GM19395 (cell line): Measurements from ENCODE around the gene EML3.
"Not testable (repeated sequence)": the region's sequence is repeated elsewhere in the genome, so short reads cannot be mapped to it uniquely, and the experiment has no call there.

Experiments used
- ATAC-seq: cut with Tn5 transposase; IDR thresholded peaks from one replicate; pipeline ENCODE4 v1.9.1; 2021; ENCODE audit warnings: mild to moderate bottlenecking, moderate library complexity; ENCODE audit not compliant: unreplicated experiment

Gene EML3

GRCh38 chr11:62573592-62574362 lies 38.8 kb downstream of the EML3 start, which contains the start of gene EEF1G:
EEF1G (minus strand) TSS chr11:62573891; CDS start chr11:62573842, 49 bp downstream.
- peak; percentile 83 for ATAC-seq

GRCh38 chr11:62573006-62573591 lies 39.5 kb downstream of the EML3 start:
- ATAC-seq: peak; percentile 3

GRCh38 chr11:62572431-62572830 lies 40.1 kb downstream of the EML3 start:
- no peak for ATAC-seq

DNA sequence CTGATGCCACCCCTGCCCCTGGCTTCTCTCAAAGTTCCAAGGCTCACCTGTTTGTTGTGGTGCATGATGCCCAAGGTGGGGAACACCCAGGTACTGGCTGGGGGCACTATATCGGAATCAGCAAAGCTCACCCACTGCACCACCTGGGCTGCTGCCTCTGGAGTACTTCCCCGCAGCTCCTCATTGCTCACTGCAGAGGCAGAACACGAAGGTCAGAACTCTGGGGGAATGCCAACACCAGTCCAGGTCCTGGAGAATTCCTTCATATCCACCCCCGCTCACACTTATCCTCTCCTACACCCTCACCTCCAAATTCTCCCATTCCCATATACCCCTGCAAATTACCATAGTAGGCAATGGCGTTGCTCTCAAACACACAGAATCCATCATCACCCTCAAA lies 41.1 kb downstream of the EML3 start:
- ATAC-seq: not testable (repeated sequence)

GRCh38 chr11:62570903-62571302 lies 41.7 kb downstream of the EML3 start:
- not testable (repeated sequence) for ATAC-seq

GRCh38 chr11:62569611-62570010 lies 43.0 kb downstream of the EML3 start:
- no peak for ATAC-seq

DNA sequence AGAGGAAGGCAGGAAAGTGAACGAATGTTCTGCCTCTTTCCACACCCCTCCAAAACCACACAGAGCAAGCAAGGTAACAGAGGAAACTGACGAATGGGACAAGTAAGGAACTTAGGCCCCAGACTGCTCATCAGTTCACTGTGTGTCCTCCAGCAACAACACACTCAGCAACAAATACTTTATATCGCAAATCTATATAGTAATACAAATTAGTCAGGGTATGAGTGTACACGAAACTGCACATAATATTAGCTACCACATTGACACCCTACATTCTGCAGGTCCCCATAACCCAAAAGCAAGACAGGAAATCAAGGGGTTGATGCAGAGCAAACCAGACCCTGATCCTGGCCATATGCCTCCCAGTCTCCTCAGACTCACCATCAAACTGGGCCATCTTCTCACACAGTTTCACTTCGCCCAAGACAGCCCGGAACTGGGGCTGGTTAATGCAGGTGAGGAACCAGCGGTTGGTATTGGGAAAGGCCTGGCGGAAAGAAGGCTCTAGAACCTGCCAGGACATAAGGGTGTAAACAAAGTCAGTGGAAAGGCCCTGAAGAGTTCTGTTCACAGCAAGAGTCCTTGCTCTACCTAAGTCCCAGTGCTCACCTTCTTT lies 45.4 kb downstream of the EML3 start:
- ATAC-seq: no peak

DNA sequence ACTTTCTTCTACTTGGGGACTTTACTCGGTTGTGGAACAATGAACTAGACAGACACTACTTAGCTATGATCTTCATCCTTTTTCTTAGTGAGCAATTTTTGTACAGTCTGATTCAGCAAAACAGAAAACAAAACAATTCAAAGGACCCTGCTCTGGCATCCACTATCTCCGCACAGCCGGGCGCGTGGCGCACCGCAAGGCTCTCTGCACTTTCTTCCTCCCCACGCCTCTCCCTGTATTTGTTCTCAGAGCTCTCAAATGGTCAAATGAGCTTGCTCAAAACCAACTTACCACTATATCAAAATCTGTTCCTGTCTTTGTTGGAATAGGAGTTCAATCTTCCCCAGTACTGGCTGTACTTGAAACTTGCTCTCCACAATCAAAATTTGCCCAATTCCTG lies 46.3 kb downstream of the EML3 start:
- ATAC-seq: no peak

GRCh38 chr11:62565100-62565802 lies 47.3 kb downstream of the EML3 start:
- ATAC-seq: no peak

DNA sequence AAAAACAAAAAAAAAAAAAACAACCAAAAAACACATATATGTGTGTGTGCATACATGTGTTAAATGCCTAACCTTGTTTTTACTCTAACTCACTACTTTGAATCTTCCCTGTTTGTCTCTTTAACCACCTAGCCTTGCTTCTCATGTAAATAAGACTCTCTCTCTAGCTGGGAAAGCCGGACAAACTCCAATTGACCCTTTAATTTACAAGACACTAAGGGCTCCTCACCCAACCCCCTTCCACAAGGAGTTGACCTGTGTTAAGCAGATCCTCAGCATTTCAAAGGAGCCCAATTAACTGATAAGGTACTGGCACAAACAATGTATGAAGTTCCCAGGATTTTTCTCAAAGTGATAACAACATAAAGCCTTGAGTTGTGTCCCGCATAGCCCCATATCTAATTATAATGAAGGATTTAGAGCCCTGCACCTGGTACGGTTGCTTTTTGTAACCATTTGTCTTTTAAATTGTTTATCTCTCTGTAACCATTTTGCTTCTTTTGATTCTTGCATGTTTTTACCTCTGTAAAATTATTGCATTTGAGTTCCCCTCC lies 50.8 kb downstream of the EML3 start:
- not testable (repeated sequence) for ATAC-seq

DNA sequence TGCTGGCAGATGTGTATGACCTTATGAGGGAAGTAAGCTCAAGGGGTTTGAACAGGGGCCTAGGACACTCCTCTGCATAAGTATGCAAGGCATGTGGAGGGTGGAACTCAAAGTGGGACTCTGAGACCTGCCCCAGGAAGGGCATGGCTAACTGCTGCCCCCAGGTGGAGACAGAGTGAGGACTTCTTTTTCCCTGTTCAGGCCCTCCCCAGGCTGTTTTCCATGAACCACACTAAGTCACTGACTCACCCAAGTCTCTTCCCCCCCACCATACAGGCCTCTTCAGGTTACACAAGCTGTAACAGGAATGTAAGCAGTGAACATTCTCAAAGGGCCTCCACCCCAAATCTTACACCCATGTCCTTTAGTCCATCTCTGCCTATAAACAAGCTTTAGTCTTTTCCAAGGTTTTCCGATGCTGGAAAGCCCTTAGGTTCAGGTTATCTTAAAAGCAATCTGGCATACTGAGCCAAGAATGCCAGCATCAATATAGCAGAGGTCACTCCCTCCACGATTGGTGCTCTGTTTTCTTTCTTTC lies 51.9 kb downstream of the EML3 start:
- no peak for ATAC-seq

- ATAC-seq: not testable (repeated sequence)
Measured at GRCh38 chr11:62559626-62560025, 52.9 kb downstream of the EML3 start.

DNA sequence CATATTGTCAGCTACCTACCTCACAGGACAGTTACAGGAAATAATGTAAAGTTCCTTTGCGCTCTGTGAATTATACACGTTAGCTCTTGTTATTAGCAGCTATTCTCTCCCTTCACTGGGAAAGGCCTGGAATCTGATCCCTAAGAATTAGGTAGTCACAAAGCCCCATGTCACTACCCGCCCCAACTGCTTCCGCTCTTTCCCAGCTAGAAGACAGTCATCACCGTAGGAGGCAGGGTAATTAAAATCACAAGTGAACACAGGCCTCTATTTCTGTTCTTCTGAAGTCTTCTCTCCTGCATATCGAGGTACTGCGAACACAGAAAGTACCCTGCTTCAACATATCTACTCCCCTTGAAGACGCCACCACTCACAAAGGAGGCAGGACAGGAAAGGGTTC lies 53.4 kb downstream of the EML3 start:
- ATAC-seq: no peak

DNA sequence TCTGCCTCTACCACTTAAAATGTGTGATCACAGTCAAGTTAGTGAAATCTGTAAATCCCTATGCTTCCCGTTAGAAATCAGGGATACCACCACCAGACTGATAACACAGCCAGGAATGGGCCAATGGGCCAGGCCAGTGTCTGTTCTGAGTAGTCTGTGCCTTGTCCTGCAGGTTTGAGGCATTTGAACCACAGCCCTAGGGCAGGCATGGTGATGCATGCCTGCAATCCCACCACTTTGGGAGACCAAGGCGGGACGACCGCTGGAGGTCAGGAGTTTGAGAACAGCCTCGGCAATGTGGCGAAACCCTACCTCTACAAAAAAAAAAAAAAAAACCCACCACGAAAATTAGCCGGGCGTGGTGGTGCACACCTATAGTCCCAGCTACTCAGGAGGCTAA lies 53.9 kb downstream of the EML3 start:
- ATAC-seq: no peak

- ATAC-seq: peak; percentile 33
Measured at GRCh38 chr11:62556875-62557631, 55.5 kb downstream of the EML3 start.

GRCh38 chr11:62556108-62556874 lies 56.3 kb downstream of the EML3 start:
- peak; percentile 46 for ATAC-seq

DNA sequence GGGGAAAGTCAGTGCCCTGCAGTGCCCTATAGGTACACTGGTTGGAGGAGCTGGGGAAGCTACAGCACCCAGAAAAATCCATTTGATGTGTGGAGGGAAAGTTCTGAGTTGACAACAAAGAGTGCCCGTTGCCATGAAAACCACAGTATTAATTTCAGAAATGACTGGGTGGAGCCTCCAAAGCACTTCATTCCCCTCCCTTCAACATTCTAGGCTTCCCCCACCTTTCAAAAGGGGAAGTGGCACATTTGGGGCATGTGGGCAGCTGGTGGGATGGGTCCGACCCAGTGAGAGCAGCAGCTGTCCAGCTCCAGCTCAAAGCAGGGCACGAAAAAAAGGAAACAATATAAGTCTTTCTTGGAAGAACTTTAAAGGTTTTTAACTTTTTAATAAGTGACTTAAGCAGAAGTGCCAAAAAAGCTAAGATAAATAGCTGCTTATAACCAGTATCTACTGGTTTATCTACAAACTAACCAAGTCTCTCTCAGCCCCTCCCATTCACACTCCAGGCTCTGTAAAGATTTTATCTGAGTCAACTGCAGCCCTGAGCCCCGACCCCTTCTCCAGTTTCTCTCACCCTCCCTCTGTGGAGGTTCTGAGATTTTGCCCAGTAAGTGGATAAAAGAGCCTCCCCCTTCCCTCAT lies 57.0 kb downstream of the EML3 start:
- peak; percentile 41 for ATAC-seq

DNA sequence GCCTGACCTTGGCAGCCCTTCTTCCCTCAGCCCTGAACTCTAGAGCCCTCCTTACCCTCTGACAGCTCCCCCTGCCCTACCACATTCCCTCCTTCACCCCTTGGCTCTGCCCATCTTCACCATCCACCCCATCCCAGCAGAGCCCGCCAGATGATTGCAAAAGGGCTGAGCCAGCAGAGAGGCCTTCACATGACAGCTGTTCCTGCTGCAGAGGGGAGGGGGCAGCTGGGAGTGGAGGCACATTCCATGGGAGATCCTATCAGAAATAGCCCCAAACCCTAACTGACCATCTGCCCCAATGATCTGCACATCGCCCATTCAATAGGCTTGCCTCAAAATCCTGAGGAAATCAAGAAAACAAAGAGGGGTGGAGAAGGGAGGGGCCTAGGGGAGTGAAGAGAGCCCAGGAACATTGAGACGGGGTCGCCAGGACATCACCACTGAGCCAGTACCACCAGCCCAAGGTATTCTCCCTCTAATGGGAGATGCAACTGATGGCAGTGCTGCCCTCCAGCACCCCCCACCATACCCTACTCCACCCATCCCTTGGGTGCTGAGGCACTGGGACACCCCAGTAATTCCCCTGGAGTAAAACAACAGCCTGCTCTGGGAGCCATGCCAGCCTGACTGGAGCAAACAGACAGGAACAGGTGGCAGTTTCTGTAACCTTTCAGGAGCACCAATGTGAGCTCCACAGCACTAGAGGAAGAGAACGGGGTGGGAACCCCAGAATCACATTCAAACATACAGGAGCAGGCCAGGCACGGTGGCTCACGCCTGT lies 58.0 kb downstream of the EML3 start:
- no peak for ATAC-seq
